ENCODE measurements around the gene RBM43.

RBM43 gene

GRCh38 chr2:151271824-151272223 is 10.2 kb upstream of the RBM43 start:
- no peak for TF ChIP-seq CTCF (IDR thresholded peaks at IDR 0.05; ENCODE audit: control extremely low read depth, extremely low read depth, low read depth, missing control alignments)
- no peak for DNase-seq (ENCODE audit: extremely low spot score)
- ChIA-PET POLR2A (no interaction called here), CTCF (no interaction called here)

GRCh38 chr2:151269798-151270568 is 8.3 kb upstream of the RBM43 start:
- TF ChIP-seq CTCF (IDR thresholded peaks at IDR 0.05; ENCODE audit: control extremely low read depth, extremely low read depth, low read depth, missing control alignments), result no peak
- no peak for DNase-seq (ENCODE audit: extremely low spot score)
- POLR2A ChIA-PET, result no interaction called here
- CTCF ChIA-PET, result interaction anchor here (1.2 kb wide), 1 partner anchor 29 kb away, joined by 3 read pairs; no protein-coding TSS in a partner anchor

GRCh38 chr2:151268085-151268484 is 6.4 kb upstream of the RBM43 start:
- ChIA-PET CTCF (interaction anchor here (1.4 kb wide), 1 partner anchor 29 kb away, joined by 4 read pairs; no protein-coding TSS in a partner anchor), POLR2A (no interaction called here)
- DNase-seq (ENCODE audit: extremely low spot score), result no peak
- TF ChIP-seq CTCF (IDR thresholded peaks at IDR 0.05; ENCODE audit: control extremely low read depth, extremely low read depth, low read depth, missing control alignments), result no peak

- ChIA-PET POLR2A (no interaction called here), CTCF (interaction anchor here (1.6 to 1.8 kb wide), 3 partner anchors 9 to 29 kb away, joined by 5 to 6 read pairs (median 5); no protein-coding TSS in a partner anchor)
- DNase-seq (ENCODE audit: extremely low spot score), result no peak
- TF ChIP-seq CTCF (IDR thresholded peaks at IDR 0.05; ENCODE audit: control extremely low read depth, extremely low read depth, low read depth, missing control alignments), result no peak
Measured at GRCh38 chr2:151267537-151267936, 5.9 kb upstream of the RBM43 start.

- no peak for DNase-seq (ENCODE audit: extremely low spot score)
- CTCF ChIA-PET, result interaction anchor here (1.6 to 1.8 kb wide), 3 partner anchors 10 to 27 kb away, joined by 5 to 6 read pairs (median 5); no protein-coding TSS in a partner anchor
- POLR2A ChIA-PET, result no interaction called here
- no peak for TF ChIP-seq CTCF (IDR thresholded peaks at IDR 0.05; ENCODE audit: control extremely low read depth, extremely low read depth, low read depth, missing control alignments)
Measured at GRCh38 chr2:151265991-151266390, 4.3 kb upstream of the RBM43 start.

GRCh38 chr2:151264157-151264825 is 2.6 kb upstream of the RBM43 start:
- CTCF ChIA-PET, result interaction anchor here (1.1 to 3.3 kb wide), 5 partner anchors 12 to 26 kb away, joined by 3 to 12 read pairs (median 4); partner anchors contain the start of gene NMI
- POLR2A ChIA-PET, result interaction anchor here (0.6 kb wide), 1 partner anchor 160 kb away, joined by 6 read pairs; no protein-coding TSS in a partner anchor
- DNase-seq (ENCODE audit: extremely low spot score), result no peak
- TF ChIP-seq CTCF (IDR thresholded peaks at IDR 0.05; ENCODE audit: control extremely low read depth, extremely low read depth, low read depth, missing control alignments), result no peak

Data from GM10248 (cell line).